ENCODE measurements around the gene CEND1.

Gene CEND1

GRCh38 chr11:800473-800872 lies 10.6 kb upstream of the CEND1 start:
- H3K4me1 ChIP-seq (ENCODE audit: control insufficient read depth, insufficient read depth, low read length) = peaks cover 40% of the 10 kb centered on the region

GRCh38 chr11:799641-800316 lies 9.9 kb upstream of the CEND1 start:
- Histone ChIP-seq H3K27me3 (ENCODE audit: control insufficient read depth in 1 of 2, insufficient read depth in 2 of 2, low read length in 2 of 2) (no peaks in the 10 kb centered on the region), H3K9ac (ENCODE audit: low read length in 2 of 2) (no peak overlapping the region), H3K36me3 (ENCODE audit: control insufficient read depth in 2 of 2, insufficient read depth in 2 of 2, low read length in 2 of 2) (peaks cover 0 to 2% of the 10 kb centered on the region in 2 donors), H3K27ac (ENCODE audit: low read length) (no peak overlapping the region), H3K9me3 (ENCODE audit: control insufficient read depth in 2 of 2, low read length in 2 of 2) (no peaks in the 10 kb centered on the region), H3K4me1 (ENCODE audit: control insufficient read depth, insufficient read depth, low read length) (peaks cover 42% of the 10 kb centered on the region), H3K4me3 (ENCODE audit: low read length in 2 of 2) (no peak overlapping the region)

More at GRCh38 chr11:800473-800872, 10.6 kb upstream of the CEND1 start:
- Histone ChIP-seq H3K27ac (ENCODE audit: low read length) (no peak overlapping the region), H3K27me3 (ENCODE audit: control insufficient read depth in 1 of 2, insufficient read depth in 2 of 2, low read length in 2 of 2) (no peaks in the 10 kb centered on the region), H3K4me3 (ENCODE audit: low read length in 2 of 2) (no peak overlapping the region), H3K9me3 (ENCODE audit: control insufficient read depth in 2 of 2, low read length in 2 of 2) (no peaks in the 10 kb centered on the region), H3K9ac (ENCODE audit: low read length in 2 of 2) (no peak overlapping the region), H3K36me3 (ENCODE audit: control insufficient read depth in 2 of 2, insufficient read depth in 2 of 2, low read length in 2 of 2) (peaks cover 0 to 2% of the 10 kb centered on the region in 2 donors)

GRCh38 chr11:798093-798713 lies 8.3 kb upstream of the CEND1 start, which contains the start of gene SLC25A22:
Gene SLC25A22, minus strand, starts transcription at chr11:798281. Its CDS starts 3,275 bp downstream, at chr11:795006.
- peak within 1 kb of the TSS; percentile 81 to 85 for H3K4me3 ChIP-seq (ENCODE audit: low read length in 2 of 2)
- no peaks in the 10 kb centered on the region for H3K9me3 ChIP-seq (ENCODE audit: control insufficient read depth in 2 of 2, low read length in 2 of 2)
- peaks cover 33% of the 10 kb centered on the region for H3K4me1 ChIP-seq (ENCODE audit: control insufficient read depth, insufficient read depth, low read length)
- H3K27ac ChIP-seq (ENCODE audit: low read length) = peak within 1 kb of the TSS; percentile 82
- H3K36me3 ChIP-seq (ENCODE audit: control insufficient read depth in 2 of 2, insufficient read depth in 2 of 2, low read length in 2 of 2) = peaks cover 0 to 2% of the 10 kb centered on the region in 2 donors
- no peaks in the 10 kb centered on the region for H3K27me3 ChIP-seq (ENCODE audit: control insufficient read depth in 1 of 2, insufficient read depth in 2 of 2, low read length in 2 of 2)
- peak within 1 kb of the TSS; percentile 49 to 58 for H3K9ac ChIP-seq (ENCODE audit: low read length in 2 of 2)

- Histone ChIP-seq H3K27ac (ENCODE audit: low read length) (peak overlapping the region; percentile 82), H3K36me3 (ENCODE audit: control insufficient read depth in 2 of 2, insufficient read depth in 2 of 2, low read length in 2 of 2) (peaks cover 0 to 2% of the 10 kb centered on the region in 2 donors), H3K9ac (ENCODE audit: low read length in 2 of 2) (peak overlapping the region; percentile 49 to 58), H3K27me3 (ENCODE audit: control insufficient read depth in 1 of 2, insufficient read depth in 2 of 2, low read length in 2 of 2) (no peaks in the 10 kb centered on the region), H3K4me3 (ENCODE audit: low read length in 2 of 2) (peak overlapping the region; percentile 81 to 85), H3K9me3 (ENCODE audit: control insufficient read depth in 2 of 2, low read length in 2 of 2) (no peaks in the 10 kb centered on the region), H3K4me1 (ENCODE audit: control insufficient read depth, insufficient read depth, low read length) (peaks cover 33% of the 10 kb centered on the region)
Observed at GRCh38 chr11:797296-798092, 7.6 kb upstream of the CEND1 start.

- H3K4me1 ChIP-seq (ENCODE audit: control insufficient read depth, insufficient read depth, low read length) = peaks cover 33% of the 10 kb centered on the region
- H3K27ac ChIP-seq (ENCODE audit: low read length) = peak overlapping the region; percentile 82
- H3K4me3 ChIP-seq (ENCODE audit: low read length in 2 of 2) = peak overlapping the region; percentile 81 to 85
- H3K36me3 ChIP-seq (ENCODE audit: control insufficient read depth in 2 of 2, insufficient read depth in 2 of 2, low read length in 2 of 2) = peaks cover 0 to 2% of the 10 kb centered on the region in 2 donors
- H3K9me3 ChIP-seq (ENCODE audit: control insufficient read depth in 2 of 2, low read length in 2 of 2) = no peaks in the 10 kb centered on the region
- H3K27me3 ChIP-seq (ENCODE audit: control insufficient read depth in 1 of 2, insufficient read depth in 2 of 2, low read length in 2 of 2) = no peaks in the 10 kb centered on the region
- peak overlapping the region; percentile 49 to 68 for H3K9ac ChIP-seq (ENCODE audit: low read length in 2 of 2)
Observed at GRCh38 chr11:796565-797295, 6.8 kb upstream of the CEND1 start.

GRCh38 chr11:795634-796564 lies 6.0 kb upstream of the CEND1 start:
- Histone ChIP-seq H3K27ac (ENCODE audit: low read length) (peak overlapping the region; percentile 82), H3K4me1 (ENCODE audit: control insufficient read depth, insufficient read depth, low read length) (peaks cover 33% of the 10 kb centered on the region), H3K36me3 (ENCODE audit: control insufficient read depth in 2 of 2, insufficient read depth in 2 of 2, low read length in 2 of 2) (no peaks in the 10 kb centered on the region), H3K4me3 (ENCODE audit: low read length in 2 of 2) (peak overlapping the region; percentile 81 to 85), H3K9ac (ENCODE audit: low read length in 2 of 2) (peak overlapping the region; percentile 68 to 79), H3K27me3 (ENCODE audit: control insufficient read depth in 1 of 2, insufficient read depth in 2 of 2, low read length in 2 of 2) (peaks cover 3 to 4% of the 10 kb centered on the region in 2 donors), H3K9me3 (ENCODE audit: control insufficient read depth in 2 of 2, low read length in 2 of 2) (no peaks in the 10 kb centered on the region)

- Histone ChIP-seq H3K27ac (ENCODE audit: low read length) (no peak overlapping the region), H3K36me3 (ENCODE audit: control insufficient read depth in 2 of 2, insufficient read depth in 2 of 2, low read length in 2 of 2) (no peaks in the 10 kb centered on the region), H3K9me3 (ENCODE audit: control insufficient read depth in 2 of 2, low read length in 2 of 2) (no peaks in the 10 kb centered on the region), H3K27me3 (ENCODE audit: control insufficient read depth in 1 of 2, insufficient read depth in 2 of 2, low read length in 2 of 2) (peaks cover 6 to 7% of the 10 kb centered on the region in 2 donors), H3K4me1 (ENCODE audit: control insufficient read depth, insufficient read depth, low read length) (peaks cover 33% of the 10 kb centered on the region), H3K9ac (ENCODE audit: low read length in 2 of 2) (peak overlapping the region in 1 of 2 donors; percentile 79), H3K4me3 (ENCODE audit: low read length in 2 of 2) (peak overlapping the region; percentile 81 to 85)
Observed at GRCh38 chr11:794766-795633, 5.1 kb upstream of the CEND1 start.

GRCh38 chr11:794013-794765 lies 4.3 kb upstream of the CEND1 start:
- no peaks in the 10 kb centered on the region for H3K9me3 ChIP-seq (ENCODE audit: control insufficient read depth in 2 of 2, low read length in 2 of 2)
- H3K27me3 ChIP-seq (ENCODE audit: control insufficient read depth in 1 of 2, insufficient read depth in 2 of 2, low read length in 2 of 2) = peaks cover 11 to 13% of the 10 kb centered on the region in 2 donors
- no peak overlapping the region for H3K9ac ChIP-seq (ENCODE audit: low read length in 2 of 2)
- H3K36me3 ChIP-seq (ENCODE audit: control insufficient read depth in 2 of 2, insufficient read depth in 2 of 2, low read length in 2 of 2) = no peaks in the 10 kb centered on the region
- H3K4me3 ChIP-seq (ENCODE audit: low read length in 2 of 2) = no peak overlapping the region
- H3K4me1 ChIP-seq (ENCODE audit: control insufficient read depth, insufficient read depth, low read length) = peaks cover 37% of the 10 kb centered on the region
- no peak overlapping the region for H3K27ac ChIP-seq (ENCODE audit: low read length)
